Measurements from ENCODE around the gene ST6GALNAC6.
A peak's percentile ranks its signal among the peaks of the same experiment; 100 is the strongest.
"Not testable (repeated sequence)": the region's sequence is repeated elsewhere in the genome, so short reads cannot be mapped to it uniquely, and the experiment has no call there.

ST6GALNAC6 gene

GRCh38 chr9:127854960-127855359, 44.4 kb downstream of the ST6GALNAC6 start:
- no peak for DNase-seq (ENCODE audit: low read depth)

- no peak for DNase-seq (ENCODE audit: low read depth)
Measured at GRCh38 chr9:127854184-127854806, 45.1 kb downstream of the ST6GALNAC6 start, which contains the start of gene ENG. ENG (minus strand) TSS chr9:127854658; CDS start chr9:127854355, 303 bp downstream.

GRCh38 chr9:127853312-127854183, 45.9 kb downstream of the ST6GALNAC6 start:
- no peak for DNase-seq (ENCODE audit: low read depth)

DNA sequence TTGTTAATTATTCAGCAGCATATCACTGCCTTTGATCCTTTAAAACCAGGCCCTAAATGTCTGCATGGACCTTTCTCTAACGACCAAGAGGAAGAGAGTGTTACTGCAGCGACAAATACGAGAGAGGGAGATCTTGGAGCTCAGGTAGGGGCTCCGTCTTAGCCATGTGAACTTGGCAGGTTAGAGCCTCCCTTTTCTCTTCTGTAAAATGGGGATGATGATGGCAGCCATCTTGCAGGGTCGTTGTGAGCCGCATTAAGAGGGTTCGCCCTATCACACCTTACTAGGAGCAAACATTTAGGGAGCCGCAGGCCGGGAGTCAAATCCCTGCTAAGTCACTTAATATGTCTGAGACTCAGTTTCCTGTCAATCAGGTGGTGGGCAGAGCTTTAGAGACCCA, 46.6 kb downstream of the ST6GALNAC6 start:
- DNase-seq (ENCODE audit: low read depth), result no peak

DNA sequence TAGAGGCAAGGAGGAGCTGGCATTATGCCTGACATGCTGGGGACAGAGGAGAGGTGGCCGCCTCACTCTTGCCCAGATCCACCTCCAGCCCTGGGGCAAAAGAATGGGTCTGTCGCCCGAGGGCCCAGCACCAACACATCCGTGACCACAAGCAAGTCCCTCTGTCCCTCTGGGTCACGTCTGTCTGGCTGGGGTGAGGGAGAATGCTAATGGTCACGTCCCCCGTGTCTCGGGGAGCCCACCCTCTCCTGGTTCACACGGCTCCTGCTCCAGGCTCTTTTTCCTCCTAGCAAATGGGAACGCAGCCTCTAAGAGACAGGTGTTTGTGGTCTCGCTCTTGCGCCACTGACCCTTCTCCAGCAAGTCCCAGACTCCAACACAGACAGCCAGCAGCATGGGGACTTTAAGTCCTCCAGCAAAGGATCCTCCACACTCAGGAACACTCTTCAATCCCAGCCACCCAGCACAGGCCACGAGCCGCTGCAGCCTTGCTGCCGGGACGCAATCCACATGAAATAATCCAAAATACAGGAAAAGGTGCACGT, 49.0 kb downstream of the ST6GALNAC6 start:
- no peak for DNase-seq (ENCODE audit: low read depth)

- DNase-seq (ENCODE audit: low read depth), result no peak
Measured at GRCh38 chr9:127848756-127849504, 50.5 kb downstream of the ST6GALNAC6 start.

DNA sequence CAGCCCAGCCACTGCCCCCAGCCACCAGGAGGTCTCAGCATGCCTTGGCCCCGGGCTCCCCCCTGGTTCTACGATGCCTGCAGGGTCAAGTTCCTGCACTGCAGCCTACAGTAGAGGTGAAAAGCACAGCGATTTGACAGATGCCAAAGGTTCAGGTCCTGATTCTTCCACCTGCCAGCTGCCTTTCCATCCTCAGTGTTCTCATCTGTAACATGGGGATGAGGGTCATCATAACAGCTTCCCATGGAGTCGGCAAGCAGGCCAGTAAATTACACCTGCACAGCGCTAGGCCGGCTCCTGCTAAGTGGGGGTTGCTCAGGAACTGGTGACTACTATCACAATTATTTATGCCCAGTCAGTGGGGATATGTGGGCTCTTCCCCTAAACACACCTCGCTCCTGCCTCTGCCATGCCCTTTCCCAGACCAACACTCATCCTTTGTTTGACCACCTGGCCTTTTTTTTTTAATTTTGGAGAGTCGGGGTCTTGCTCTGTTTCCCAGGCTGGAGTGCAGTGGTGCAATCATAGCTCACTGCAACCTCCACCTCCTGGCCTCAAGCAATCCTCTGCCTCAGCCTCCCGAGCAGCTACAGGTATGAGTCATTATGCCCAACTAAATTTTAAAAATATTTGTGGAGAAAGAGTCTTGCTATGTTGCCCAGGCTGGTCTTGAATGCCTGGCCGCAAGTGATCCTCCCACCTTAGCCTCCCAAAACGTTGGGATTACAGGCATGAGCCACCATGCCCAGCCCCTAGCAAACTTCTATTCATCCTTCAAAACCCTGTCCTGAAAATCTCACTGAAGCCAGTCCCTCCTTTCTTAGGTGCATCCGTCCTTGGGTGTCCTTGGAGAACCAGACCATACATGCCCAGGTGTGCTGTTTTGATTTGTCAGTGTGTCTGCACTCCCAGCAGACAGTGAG, 51.3 kb downstream of the ST6GALNAC6 start:
- DNase-seq (ENCODE audit: low read depth), result no peak

DNA sequence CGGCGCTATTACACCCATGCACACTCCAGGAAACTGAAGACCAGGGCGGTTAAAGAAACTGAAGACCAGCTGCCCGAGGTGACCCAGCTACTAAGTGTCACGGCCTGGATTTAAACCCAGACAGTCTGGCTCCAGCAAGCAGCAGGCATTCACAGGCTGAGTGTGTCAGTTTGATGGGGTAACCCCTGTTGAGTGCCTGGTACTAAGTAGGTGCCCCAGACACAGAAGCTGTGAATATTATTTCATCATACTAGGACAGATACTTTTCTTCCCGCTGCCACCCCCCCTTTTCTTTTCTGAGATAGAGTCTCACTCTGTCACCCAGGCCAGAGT, 52.3 kb downstream of the ST6GALNAC6 start:
- no peak for DNase-seq (ENCODE audit: low read depth)

GRCh38 chr9:127846443-127847177, 52.8 kb downstream of the ST6GALNAC6 start:
- no peak for DNase-seq (ENCODE audit: low read depth)

GRCh38 chr9:127845619-127846018, 53.8 kb downstream of the ST6GALNAC6 start:
- not testable (repeated sequence) for DNase-seq (ENCODE audit: low read depth)

- DNase-seq (ENCODE audit: low read depth), result no peak
Measured at GRCh38 chr9:127844821-127845359, 54.5 kb downstream of the ST6GALNAC6 start.

DNA sequence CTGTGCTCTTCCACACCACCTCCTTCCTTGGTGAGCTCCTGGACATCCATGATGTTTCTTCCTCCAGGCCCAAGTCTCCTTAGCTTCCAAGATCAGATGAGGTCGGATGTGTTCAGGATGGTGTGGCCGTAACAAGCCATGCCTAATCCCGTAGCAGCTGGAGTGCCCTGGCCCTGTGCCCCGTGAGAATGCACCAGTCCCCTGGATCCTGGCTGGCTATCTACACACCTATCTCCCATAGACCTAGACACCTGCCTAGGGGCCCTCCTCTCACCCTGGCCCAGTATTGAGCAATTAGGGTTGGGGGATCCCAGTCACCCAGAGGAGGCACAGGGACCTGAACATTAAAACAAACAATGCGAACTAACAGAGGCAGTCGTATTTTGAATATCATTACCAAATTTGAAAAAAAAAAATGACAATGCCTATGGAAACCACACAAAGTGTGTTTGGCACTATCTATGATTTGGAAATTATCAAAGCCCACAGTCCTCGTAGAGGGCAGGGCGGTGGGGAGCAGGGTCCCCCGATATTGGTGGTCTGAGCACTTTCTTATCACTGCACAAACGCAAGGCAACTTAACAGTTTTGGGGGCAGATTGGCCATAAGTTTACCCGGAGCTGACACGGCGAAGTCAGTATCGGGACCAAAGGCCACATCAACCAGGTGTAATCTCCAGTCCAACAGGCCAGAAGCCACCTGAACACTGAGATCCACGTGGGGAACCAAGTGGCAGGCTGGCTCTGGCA, 58.1 kb downstream of the ST6GALNAC6 start:
- DNase-seq (ENCODE audit: low read depth), result no peak

DNA sequence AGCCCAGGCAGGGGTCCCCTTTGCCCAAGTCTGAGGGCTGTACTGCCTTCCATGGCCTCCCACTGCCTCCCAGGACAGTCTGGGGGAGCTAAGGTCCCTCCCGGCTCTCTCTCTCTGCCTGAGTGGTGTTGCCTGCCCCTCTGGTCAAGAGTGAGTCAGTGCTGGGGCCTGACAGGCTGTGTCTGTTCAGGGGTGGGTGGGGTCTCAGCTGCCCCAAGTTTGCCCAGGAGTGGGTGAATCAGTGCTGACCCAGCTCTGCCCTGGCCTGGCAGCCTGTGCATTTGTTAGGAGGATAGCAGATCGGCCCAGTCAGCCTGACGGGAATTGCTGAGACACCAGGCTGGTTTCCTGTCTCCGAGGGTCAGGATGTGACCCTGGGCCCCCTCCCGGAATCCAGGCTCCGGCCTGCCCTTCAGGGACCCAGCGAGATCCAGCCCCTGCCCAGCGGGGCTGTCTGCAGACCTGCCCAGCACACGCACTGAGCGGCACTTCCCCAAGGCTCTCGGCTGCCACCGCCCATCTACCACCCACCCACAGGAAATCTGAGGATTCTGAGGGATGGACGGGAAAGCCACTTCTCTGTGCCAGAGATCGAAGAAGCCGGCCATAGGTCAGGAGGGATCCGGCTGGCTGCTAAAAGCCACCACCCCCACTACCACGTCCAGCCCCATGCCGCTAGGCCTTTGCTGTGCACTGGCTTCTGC, 60.9 kb downstream of the ST6GALNAC6 start:
- DNase-seq (ENCODE audit: low read depth), result peak; percentile 74

DNA sequence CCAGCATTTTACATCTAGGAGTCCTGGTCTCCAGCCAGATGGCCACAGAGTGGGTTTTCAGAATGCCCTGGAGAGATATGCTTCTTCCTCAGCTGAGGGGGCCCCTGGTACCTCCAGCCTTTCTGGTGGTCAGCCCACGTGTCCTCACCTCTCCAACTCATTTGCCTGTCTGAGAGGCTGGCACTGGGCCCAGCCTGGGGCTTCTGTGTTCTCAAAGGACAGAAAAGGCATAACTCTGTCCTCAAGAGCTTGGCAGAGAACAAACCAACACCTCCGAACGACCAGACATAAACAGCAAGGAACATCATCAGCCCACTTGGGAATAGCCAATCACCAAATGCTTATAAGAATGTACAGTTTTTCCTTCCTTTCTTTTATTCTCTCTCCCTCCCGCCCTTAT, 62.1 kb downstream of the ST6GALNAC6 start:
- no peak for DNase-seq (ENCODE audit: low read depth)

- DNase-seq (ENCODE audit: low read depth), result not testable (repeated sequence)
Measured at GRCh38 chr9:127836561-127836960, 62.8 kb downstream of the ST6GALNAC6 start.

- no peak for DNase-seq (ENCODE audit: low read depth)
Measured at GRCh38 chr9:127835991-127836516, 63.3 kb downstream of the ST6GALNAC6 start.

Data from HS-27A (cell line).